ENCODE data around the gene NTSR1.

DNA sequence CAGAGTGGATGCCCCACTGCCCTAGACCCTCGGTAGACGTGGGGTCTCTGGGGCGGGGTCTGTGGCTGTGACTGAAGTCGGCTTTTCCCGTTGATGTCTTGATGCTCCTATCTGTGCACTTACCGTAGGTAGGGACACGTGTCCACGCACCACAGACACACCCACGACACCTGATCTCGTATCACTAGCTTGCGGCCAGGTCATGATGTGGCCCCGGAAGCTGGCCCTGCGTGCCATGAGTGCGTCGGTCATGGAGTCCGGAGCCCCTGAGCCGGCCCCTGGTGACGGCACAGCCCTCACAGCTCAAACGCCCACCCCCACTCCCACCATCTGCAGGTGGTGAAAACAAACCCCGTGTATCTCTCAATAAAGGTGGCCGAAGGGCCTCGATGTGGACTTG lies 53.7 kb downstream of the NTSR1 start:
- TF ChIP-seq POLR2A (IDR thresholded peaks at IDR 0.05) (no peak), CTCF (IDR thresholded peaks at IDR 0.05) (no peak)

Measured in heart left ventricle (tissue), 13 donors.